Hematopoietic multipotent progenitor cell treated with erythropoietin and hydrocortisone succinate and interleukin-3 and kit ligand, for 15 days (in vitro differentiated cells): ENCODE results near the gene HLCS.

Experiments
- DNase-seq: peaks from one replicate; pipeline ENCODE4 v3.0.0-alpha.2; 2015; ENCODE audit warnings: low spot score

Gene HLCS

GRCh38 chr21:36769051-36769839 lies 197.2 kb downstream of the HLCS start:
- no peak for DNase-seq

- DNase-seq, result no peak
These were observed 198.0 kb downstream of the HLCS start for GRCh38 chr21:36768496-36768895.

GRCh38 chr21:36767096-36767495 lies 199.4 kb downstream of the HLCS start:
- DNase-seq, result no peak

DNA sequence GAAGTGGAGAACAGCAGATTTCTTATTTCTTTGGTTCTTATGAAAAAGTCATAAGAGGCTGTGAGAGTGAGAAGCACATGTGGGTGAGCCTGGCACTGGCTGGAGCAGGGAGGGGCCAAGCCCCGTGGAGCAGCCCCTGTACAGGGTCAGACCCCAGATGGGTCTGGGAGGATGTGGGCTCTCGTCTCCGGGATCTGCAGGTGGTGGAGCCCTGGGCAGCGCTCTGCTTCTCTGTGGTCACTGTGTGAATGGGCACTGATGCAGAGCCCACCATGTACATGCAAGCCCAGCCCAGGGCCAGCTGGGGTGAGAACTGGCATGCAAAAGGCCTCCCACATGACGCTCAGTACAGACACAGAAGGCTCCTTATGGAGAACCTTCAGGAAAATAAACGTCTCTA lies 200.0 kb downstream of the HLCS start:
- DNase-seq, result no peak

DNA sequence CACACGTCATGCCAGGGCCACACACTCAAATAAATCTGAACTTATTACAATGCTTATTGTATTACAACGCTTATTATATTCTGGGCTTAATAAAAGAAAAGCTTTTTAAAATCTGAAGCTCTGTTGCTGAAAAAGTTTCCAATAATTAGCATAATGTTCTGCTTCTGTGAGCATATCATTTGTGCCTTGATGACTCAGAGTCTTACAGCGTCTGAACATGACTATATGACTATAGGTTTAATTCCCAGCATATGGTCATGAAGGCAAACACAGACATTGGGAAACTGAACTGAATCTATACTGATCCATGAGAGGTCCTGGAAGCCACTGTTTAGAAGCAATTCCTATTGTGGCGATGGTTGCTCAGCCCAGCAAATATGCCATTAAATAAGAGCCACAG lies 201.2 kb downstream of the HLCS start:
- DNase-seq, result no peak

- no peak for DNase-seq
These were observed 203.2 kb downstream of the HLCS start for GRCh38 chr21:36763305-36763704.

GRCh38 chr21:36762642-36763041 lies 203.8 kb downstream of the HLCS start:
- no peak for DNase-seq

- DNase-seq, result no peak
These were observed 204.8 kb downstream of the HLCS start for GRCh38 chr21:36761685-36762084.

DNA sequence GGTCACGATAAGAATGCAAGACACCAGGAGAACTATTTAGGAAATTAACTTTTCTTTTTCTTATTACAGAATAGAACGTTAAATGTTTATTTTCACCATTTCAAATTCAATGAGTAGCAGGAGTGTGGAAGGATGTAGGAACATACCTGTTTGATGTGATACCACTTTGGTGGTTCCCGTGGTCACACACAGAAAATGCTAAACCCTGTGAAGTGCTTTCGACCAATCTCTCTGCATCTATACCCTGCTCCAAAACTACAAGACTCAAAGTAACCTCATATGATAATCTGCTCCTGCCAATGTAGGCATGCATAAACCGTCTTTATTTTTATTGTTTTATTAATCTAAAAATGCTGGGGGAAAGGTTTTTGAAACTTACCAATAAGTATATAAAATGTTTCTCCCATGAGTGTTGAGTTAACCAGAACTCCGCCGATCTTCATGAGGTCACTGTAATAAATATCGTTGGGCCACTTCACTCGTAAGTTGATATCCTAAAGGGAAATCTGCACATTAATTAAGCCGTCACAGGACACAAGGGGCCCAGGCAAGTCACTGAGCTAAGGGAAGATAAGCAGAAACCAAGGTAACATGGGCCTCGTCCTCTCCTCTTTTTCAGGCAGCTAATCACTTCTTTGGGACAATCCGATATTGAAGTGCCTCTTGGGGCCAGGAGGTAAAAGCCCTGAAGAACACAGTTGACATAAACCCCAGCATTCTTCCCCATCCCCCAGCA lies 207.0 kb downstream of the HLCS start:
- DNase-seq, result no peak

DNA sequence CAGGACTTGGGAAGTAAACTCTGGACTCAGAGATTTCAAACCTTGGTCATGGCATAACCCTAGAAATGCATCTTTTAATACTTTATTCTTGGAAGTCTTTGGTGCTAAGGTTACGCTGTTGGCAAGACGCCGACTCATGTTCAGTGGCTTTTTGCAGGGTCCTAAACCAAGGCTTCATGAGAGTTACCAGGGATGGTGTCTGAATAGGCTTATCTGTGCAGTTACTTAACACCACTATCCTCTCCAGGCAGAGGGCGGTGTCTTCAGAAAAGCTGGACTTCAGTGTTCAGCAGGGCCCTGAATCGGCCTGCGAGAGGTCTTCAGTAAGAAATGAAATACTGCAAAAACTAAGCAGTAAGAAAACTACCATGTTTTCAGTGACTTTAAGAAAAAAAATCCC lies 209.3 kb downstream of the HLCS start:
- no peak for DNase-seq

GRCh38 chr21:36756527-36756926 lies 209.9 kb downstream of the HLCS start:
- no peak for DNase-seq

- DNase-seq, result no peak
These were observed 212.1 kb downstream of the HLCS start for GRCh38 chr21:36754241-36754898.

DNA sequence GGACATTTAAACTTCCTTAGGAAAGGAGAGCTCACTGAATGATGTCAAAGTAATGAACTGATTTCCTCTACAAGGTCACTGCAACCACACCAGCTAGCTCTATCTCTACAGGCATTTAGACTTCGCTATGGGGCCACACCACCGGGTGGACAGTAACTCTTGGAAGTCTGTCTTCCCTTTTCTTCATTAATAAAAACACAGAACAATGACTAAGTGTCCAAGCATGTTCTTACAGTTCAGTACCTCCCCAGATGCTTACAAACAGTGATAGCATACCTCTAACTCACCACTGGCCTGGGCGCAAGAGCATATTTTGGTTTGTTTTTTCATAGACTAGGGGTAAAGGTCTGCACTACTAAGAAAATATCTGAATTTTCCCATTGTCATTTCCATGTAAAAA lies 212.9 kb downstream of the HLCS start:
- DNase-seq, result no peak

DNA sequence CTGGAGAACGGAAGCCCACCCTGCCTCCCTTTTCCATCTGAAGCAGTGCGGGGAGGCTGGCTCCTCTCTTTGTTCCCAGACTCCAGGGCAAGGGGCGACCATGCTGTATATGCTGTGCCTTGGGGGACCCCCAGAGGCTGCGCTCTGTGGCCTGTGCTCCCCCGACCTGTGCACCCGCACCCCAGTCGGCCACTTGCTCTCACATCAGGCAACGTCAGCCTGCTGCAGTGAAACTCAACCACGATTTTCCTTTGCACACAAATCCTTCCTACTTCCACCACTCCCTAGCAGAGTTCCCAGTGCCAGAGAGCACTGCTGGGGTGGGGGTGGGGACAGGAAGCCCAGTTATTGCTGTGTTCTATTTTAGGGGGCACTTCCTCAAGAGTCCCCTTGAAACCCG lies 215.1 kb downstream of the HLCS start:
- no peak for DNase-seq

DNA sequence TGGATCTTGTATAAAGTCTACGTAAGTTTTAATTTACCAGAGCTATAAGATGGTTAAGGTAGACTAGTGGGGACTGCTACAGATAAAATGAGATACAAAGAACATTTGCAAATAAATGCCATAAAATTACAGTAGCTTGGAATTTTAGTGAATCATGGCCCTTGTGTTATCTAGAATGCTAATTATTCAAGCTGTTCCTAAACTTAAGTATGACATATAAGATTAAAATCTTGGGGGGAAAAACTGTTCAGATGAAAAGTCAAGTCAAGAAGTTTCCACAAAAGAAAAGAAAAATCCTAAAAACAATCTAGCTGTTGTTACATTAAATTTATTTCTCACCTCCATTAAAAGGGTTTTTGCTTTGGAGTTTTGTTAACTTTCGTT lies 215.9 kb downstream of the HLCS start:
- DNase-seq, result no peak

DNA sequence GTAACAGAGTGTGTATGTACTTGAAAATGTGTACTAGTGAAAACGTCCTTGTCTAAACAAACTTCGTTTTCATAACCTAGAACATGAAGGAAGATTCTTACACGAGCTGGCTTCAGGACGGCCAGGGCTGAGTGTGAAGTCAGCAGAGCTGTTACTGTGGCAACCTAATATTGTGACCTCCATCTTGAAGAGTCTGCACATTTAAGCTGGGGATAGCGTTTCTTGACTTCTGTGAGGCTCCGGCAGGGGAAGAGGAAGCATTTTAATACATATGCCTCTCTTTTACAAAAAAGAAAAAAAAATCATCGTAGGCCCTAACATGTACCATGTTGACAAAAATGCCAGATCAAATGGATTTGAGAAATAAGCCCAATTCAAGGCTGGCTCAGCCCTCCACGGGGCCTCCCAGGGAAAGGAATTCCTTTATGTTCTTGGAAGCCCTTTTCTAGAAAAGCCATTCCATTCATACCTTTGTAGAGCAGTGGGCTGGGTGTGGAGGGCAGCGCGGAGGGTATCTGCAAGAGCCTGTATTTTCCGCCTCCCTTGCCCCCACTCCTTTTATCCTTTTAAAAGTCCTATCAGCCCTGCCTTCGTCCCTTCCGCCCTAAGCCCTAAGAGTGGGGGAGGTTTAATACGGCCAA lies 216.4 kb downstream of the HLCS start:
- no peak for DNase-seq

DNA sequence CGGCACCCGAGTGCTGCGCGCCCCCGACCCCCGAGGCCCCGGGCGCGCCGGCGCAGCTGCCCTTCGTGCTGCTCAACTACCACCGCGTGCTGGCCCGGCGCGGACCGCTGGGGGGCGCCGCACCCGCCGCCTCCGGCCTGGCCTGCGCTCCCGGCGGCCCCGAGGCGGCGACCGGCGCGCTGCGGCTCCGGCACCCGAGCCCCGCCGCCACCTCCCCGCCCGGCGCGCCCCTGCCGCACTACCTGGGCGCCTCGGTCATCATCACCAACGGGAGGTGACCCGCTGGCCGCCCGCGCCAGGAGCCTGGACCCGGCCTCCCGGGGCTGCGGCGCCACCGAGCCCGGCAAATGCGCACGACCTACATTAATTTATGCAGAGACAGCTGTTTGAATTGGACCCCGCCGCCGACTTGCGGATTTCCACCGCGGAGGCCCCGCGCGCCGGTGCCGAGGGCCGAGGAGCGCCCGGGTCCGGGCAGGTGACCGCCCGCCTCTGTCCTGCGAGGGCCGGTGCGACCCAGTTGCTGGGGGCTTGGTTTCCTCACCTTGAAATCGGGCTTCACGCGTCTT lies 218.6 kb downstream of the HLCS start:
- DNase-seq, result no peak

DNA sequence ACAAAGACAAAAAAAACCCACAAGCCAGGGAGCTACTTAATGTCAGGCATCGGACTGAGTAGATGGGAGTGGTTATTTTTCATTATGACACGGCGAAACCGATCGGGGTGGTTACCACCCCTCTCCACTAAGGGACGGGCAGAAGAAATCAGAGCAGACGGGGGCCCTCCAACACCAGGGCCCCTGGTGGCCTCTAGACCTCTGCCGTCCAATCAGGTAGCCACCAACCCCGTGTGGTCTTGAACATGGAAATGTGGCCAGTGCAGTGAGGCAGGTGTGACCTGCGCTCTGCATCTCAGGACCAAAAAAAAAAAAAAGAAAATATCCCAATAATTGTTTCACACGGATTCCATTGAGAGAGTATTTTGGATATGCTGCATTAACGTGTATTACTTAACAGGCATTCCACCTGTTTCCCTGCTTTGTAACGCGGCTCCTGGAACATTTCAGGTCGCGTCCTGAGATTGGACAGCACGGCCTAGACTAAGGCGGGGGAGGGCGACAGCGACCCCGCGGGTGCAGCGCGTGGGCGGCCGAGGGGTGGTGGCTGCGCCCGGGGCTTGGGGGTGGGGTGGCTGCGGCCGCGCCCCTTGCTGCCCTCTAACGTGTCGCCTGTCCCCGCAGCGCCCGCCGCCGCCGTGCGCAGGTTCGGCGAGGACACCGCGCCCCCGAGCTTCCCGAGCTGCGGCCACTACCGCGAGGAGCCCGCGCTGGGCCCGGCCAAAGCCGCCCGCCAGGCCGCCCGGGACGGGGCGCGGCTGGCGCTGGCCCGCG lies 219.2 kb downstream of the HLCS start:
- DNase-seq, result no peak

GRCh38 chr21:36745459-36745858 lies 221.0 kb downstream of the HLCS start:
- DNase-seq, result no peak

- no peak for DNase-seq
These were observed 221.8 kb downstream of the HLCS start for GRCh38 chr21:36744560-36745231.

DNA sequence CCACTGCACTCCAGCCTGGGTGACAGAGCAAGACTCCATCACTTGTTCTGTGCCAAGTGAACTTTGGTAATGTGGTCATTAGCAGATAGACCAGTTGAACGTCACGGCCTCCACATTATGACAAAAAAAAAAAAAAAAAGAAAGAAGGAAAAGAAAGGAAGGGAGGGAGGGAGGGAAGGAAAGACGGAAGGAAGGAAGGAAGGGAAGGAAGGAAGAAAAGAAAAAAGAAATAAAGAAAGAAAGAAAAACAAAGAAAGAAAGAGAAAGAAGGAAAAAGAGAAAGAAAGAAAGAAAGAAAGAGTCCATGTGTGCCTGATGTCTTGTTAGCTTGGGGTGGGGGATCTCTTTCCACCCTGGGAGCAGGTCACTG lies 222.3 kb downstream of the HLCS start:
- DNase-seq, result no peak
